Lung microvascular endothelial cell (primary cell): Measurements from ENCODE around the gene POMGNT2. TPM values are rescaled to one million over a fixed set of nuclear protein-coding genes. Genes with fewer than 3 reads are reported as not detected.

Experiments used
- DNase-seq, 2 donors: peaks; one replicate each; pipeline versions ENCODE4 v3.0.0 to v3.0.0-alpha.2; 2010; ENCODE audit warnings: low read depth in 2 of 2
- total RNA-seq: library from RNA; depleted of rRNA; stranded (reverse); fragments of >200 nt; gene quantifications from 2 replicates; pipeline ENCODE4 v1.2.1, GENCODE V29; 2014

The POMGNT2 gene
- total RNA-seq, 1 donor from 2014 or later: 3.8 TPM

DNA sequence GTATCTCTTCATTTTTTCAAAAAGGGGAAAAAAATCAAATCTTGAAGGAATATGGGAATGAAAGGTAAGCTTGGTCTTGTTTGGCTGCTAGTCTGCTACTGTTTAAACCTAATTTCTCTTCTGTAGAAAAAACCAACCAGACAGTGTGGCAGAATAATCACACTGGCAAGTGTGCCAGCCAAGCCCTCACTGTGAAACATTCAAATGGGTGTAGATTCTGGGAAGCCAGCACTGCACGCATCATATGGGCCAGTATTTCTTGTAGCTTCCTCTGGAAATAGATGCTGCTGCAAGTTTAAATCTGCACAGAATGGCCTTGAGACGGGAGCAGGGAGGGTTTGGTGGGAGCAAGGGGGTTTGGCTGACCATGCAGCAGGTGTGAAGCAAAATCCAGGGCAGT lies 62.1 kb downstream of the POMGNT2 start:
- DNase-seq: no peak

DNA sequence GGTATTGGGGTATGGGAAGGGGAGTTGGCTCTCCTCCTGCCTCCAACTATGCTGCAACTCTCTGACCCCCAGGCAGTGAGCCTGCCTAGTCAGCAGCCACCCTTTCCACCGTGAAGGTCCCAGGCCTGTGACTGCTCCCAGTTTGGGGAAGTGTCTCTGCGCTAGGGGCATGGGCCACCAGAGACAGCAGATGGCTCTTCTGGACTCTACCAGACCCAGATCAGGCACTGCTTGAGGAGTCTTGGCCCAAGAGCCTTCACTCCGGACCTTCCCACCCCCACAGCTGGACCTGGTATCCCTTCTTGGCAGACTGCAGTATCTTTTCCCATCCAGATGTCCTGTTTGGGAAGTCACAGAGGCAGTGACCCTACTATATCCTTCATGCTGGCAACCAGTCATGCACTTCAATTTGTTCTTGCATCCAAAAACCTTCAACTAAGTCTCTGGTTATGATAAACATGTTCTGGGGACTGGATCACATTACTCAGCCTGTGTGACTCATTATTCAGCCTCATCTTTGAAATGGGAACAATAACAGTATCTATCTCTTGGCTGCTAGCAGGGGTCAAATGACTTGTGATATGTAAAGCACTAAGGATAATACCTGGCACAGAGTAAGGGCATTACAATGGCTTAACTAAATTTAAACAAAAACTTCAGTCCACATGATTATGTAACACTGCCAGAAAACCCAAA lies 62.7 kb downstream of the POMGNT2 start:
- DNase-seq: no peak

GRCh38 chr3:43041517-43041916 lies 64.4 kb downstream of the POMGNT2 start:
- DNase-seq: no peak

DNA sequence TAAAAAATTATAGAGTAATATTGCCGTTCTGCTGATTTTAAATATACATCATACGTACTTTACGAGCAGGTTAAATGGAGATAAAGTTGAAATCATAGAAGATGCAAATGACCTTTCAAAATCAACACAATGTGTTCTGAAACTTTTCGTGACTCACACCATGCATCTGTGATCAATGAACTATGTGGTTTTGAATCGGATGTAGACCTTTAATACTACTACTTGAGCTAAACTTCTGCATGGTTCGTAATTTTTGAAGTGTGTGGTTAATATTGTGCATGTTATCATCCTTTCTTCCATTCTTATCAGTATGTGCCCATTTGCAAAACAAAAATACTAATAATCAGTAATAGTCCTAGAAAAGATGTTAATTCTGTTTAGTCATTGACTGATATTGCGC lies 67.9 kb downstream of the POMGNT2 start:
- no peak for DNase-seq

DNA sequence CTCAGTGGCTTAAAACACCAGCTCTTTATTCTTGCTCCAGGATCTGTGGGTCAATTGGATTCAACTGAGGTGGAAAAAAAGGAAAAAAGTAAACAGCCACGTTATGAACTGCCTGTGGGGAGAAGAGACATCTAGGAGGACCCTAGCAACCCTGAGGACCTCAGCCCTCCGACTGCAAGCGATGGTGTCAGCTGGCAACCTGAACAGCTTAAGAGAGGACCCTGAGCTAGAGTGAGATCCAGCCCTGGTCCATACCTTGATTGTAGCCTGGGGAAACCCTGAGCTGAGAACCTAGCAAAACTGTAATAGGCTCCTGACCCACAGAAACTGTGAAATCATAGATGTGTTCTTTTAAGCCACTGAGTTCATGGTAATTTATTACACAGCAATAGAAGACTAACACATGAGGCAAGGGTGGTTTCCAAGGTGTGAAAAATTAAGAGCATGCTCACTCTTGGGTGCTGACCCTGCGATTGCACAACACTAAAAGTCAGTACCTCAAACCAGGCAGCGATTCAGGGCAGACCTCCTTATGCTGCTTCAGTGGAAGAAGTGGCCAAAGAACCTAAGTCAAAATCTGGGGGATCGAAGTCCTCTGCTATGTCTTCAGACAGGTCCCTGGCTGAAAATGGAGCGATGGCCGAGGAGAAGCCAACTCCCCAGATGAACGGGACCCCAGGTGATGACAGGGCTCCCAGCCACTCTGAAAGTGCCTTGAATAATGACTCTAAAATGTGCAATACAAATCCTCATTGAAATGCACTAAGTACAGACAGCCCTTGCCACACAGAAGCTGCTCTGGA lies 69.1 kb downstream of the POMGNT2 start:
- DNase-seq: no peak

- DNase-seq: no peak
These were observed 70.0 kb downstream of the POMGNT2 start for GRCh38 chr3:43035801-43036365.

GRCh38 chr3:43034911-43035310 lies 71.0 kb downstream of the POMGNT2 start:
- DNase-seq: no peak

- DNase-seq: no peak
These were observed 71.7 kb downstream of the POMGNT2 start for GRCh38 chr3:43034200-43034599.

DNA sequence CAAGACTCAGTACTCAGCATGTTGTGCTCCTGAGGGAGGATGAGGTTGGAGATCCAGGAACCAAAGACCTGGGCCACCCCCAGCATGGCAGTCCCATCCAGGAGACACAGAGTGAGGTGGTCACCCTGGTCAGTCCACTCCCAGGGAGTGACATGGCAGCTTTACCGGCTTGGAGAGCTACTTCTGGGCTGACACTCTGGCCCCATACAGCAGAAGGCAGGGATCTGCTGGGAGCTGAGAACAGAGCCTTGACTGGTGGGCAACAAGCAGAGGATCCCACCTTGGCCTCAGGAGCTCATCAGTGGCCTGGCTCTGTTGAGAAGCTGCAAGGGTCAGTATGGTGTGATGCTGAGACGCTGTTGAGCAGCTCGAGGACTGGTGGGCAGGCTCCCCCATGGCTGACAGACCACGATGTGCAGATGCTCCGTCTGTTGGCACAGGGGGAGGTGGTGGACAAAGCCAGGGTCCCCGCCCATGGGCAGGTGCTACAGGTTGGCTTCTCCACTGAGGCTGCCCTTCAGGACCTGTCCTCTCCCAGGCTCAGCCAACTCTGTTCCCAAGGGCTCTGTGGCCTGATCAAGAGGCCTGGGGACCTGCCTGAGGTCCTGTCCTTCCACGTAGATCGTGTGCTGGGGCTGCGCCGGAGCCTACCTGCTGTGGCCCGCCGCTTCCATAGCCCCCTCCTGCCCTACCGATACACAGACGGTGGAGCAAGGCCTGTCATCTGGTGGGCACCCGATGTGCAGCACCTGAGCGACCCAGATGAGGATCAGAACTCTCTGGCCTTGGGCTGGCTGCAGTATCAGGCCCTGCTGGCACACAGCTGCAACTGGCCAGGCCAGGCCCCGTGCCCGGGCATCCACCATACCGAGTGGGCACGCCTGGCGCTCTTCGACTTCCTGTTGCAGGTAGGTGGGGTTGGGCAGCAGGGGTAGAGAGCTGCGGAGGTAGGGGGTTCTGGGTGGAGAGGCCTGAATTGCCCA lies 72.9 kb downstream of the POMGNT2 start:
- DNase-seq: no peak

DNA sequence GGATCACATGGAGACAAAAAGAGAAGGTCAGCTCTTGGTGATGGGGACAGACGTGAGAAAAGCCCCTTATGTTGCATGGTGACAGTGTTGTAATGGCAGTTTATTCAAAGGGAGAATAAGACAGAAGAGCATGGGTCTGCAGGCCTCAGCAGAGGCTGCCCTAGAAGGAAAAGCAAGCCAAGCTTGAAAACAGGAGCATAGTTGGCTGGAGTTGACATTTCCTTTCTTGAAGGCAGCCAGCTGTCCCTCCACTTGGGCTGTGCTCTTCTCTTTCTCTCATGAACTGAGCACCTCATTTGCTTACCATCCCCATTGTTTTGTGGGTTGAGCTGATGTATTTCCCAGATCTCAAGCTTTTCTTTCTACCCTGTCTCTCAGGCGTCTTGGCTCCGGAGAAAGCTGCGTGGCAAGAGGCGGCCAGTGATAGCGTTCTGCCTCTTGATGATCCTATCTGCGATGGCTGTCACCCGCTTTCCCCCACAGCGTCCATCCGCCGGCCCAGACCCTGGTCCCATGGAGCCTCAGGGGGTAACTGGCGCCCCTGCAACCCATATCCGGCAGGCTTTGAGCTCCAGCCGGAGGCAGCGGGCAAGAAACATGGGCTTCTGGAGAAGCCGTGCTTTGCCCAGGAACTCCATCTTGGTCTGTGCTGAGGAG lies 73.9 kb downstream of the POMGNT2 start:
- DNase-seq: no peak

DNA sequence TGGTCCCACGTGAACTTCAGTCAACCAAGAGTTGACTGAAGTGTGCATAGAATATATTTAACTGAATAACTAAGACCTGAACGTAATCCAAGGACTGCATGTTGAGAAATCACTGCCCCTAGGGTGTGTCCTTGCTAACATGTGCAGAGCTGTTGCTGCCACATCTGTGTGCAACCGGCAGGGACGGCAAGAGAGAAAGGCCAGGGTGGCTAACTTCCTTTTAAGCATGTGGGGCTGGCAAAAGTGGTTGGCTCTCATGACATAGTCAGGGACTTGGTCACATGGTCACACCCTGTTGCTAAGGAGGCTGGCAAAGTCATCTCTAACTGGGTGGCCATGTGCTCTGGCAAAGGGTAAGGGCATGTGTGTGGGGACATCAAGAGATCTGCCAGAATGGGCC lies 74.4 kb downstream of the POMGNT2 start:
- no peak for DNase-seq

DNA sequence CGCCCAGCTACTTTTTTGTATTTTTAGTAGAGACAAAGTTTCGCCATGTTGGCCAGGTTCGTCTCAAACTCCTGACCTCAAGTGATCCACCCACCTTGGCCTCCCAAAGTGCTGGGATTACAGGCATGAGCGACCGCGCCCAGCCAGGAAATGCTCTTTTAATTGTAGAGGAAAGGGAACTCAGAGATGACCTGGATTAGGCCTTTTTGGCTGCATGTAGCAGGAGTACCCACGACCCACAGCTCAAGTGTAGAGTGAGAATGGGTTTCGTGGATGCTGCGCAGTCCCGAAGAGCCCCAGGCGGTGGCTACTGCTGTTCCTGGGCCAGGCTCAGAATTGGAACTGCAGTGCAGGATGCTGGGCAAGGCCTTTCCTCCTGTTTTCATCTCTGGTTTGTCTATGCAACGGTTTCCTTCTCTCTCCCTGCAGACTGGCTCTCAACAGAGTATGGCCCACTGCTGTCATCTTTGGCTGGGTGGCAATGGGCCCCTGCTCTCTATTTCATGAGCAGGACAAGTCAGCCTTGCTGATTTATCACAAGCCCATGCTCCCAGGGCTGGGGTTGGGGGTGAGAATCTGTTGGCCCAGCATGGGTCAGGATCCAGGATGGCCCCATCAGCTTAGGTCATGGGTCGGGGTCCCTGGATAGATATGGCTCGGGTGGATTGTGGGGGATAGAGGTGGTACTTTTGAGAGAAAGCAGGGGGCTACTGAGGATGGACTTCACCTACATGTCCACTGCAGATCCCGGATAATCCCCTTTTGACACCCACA lies 75.5 kb downstream of the POMGNT2 start:
- DNase-seq: no peak

Other genes with a start within 250 kb of the POMGNT2 start
- not detected in 2 replicates for gene CYP8B1, start 230.2 kb downstream of the POMGNT2 start, total RNA-seq
- 0.44 and 1.8 TPM in 2 replicates for gene ZNF662, start 199.9 kb downstream of the POMGNT2 start, total RNA-seq
- not detected in 2 replicates for gene GASK1A, start 126.8 kb downstream of the POMGNT2 start, total RNA-seq
- 108 and 119 TPM in 2 replicates for gene SNRK, start 180.5 kb upstream of the POMGNT2 start, total RNA-seq